LNCAP (cell line): ENCODE measurements around the gene TMTC4.

ENCODE experiments used
- CTCF ChIP-seq: fragments of 450-650 bp; IDR thresholded peaks from 2 replicates; pipeline ENCODE4 v1.5.1; 2017; ENCODE audit warnings: mild to moderate bottlenecking

TMTC4 gene

GRCh38 chr13:100600915-100601314 is 73.7 kb downstream of the TMTC4 start:
- TF ChIP-seq CTCF, result no peak

GRCh38 chr13:100600461-100600860 is 74.1 kb downstream of the TMTC4 start:
- TF ChIP-seq CTCF, result no peak

- no peak for TF ChIP-seq CTCF
Observed at GRCh38 chr13:100597253-100597652, 77.3 kb downstream of the TMTC4 start.

GRCh38 chr13:100596516-100596915 is 78.1 kb downstream of the TMTC4 start:
- no peak for TF ChIP-seq CTCF

- TF ChIP-seq CTCF, result peak; percentile 38
Observed at GRCh38 chr13:100594731-100595130, 79.9 kb downstream of the TMTC4 start.

GRCh38 chr13:100594255-100594654 is 80.3 kb downstream of the TMTC4 start:
- no peak for TF ChIP-seq CTCF

- TF ChIP-seq CTCF, result no peak
Observed at GRCh38 chr13:100589178-100589725, 85.3 kb downstream of the TMTC4 start.
